Upper lobe of right lung (tissue), 1 donor: Measurements from ENCODE around the gene KBTBD13. TPM values are rescaled to one million over a fixed set of nuclear protein-coding genes. Genes with fewer than 3 reads are reported as not detected.

Experiments
- ATAC-seq: fragments of 200-7000 bp; cut with Tn5 transposase; one replicate; pipeline ENCODE4 v1.9.1; 2020; ENCODE audit warnings: mild to moderate bottlenecking, moderate library complexity
- DNase-seq: peaks from one replicate; pipeline ENCODE4 v3.0.0-alpha.2; 2020
- H3K27ac ChIP-seq: fragments of 200-600 bp; one replicate; pipeline ENCODE4 v1.8.0; 2022
- H3K27me3 ChIP-seq: fragments of 200-600 bp; one replicate; pipeline ENCODE4 v1.8.0; 2022; ENCODE audit warnings: mild to moderate bottlenecking
- H3K36me3 ChIP-seq: fragments of 200-600 bp; one replicate; pipeline ENCODE4 v1.8.0; 2022
- H3K4me1 ChIP-seq: fragments of 200-600 bp; one replicate; pipeline ENCODE4 v1.8.0; 2022
- H3K4me3 ChIP-seq: fragments of 200-600 bp; one replicate; pipeline ENCODE4 v1.8.0; 2022; ENCODE audit warnings: mild to moderate bottlenecking
- H3K9me3 ChIP-seq: fragments of 200-600 bp; one replicate; pipeline ENCODE4 v1.8.0; 2022
- intact Hi-C: fragments of 100-400 bp; cut with DNase I; formaldehyde crosslinking; loops from one replicate; pipeline ENCODE4 v1.11.0; 2022
- total RNA-seq: library from RNA; stranded (reverse); fragmentation: NEBNext Ultra II Directional; extraction: Animal tissue kit (Norgen Biotek cat#: 25700); gene quantifications from one replicate; pipeline ENCODE4 v1.2.1, GENCODE V29; 2021
- TF ChIP-seq, protein P1 (sequence below): fragments of 200-600 bp; IDR thresholded peaks from one replicate; pipeline ENCODE4 v1.8.0; 2022; ENCODE audit warnings: antibody characterized with exemption
- donor health status: DM: no; HTN: yes; CAD: no; lungs with severe emphysema.

The KBTBD13 gene
- total RNA-seq, 1 donor from 2014 or later, result not detected

DNA sequence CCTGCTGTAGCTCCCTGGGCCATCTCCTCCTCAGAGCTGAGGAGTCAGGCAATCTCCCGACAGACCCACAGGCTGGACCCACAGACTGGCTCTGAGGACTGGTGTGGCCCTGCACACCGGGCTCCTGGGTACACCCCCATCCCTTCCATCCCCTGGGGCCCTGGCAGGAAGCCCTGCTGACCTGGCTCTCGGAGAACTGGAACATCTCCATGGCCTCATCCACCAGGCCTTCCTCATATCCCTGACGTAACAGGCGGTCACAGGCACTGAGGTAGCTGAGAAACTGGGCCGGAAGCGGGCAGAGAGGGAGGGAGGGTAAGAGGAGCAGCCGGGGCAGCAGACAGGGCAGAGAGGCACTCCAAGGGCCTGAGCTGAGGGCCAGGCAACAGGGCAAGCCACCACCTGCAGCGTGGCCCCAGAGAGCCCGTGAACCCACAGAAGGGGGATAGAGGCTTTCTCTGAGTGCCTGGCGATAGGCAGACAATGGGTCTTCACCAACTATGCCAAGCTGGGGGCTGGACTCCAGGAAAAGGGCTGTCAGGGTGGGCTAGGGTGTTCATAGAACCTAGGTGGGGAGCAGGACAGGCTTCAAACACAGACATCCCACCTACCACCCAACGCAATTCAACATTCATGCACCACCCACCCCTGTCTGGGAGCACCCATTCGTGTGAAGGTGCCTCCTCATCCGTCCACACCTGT is 17.9 kb downstream of the KBTBD13 start:
- peaks cover 26% of the 10 kb centered on the region for H3K36me3 ChIP-seq
- no peak overlapping the region for H3K27ac ChIP-seq
- H3K9me3 ChIP-seq, result no peaks in the 10 kb centered on the region
- intact Hi-C loops, result no loop called here
- ATAC-seq, result peak; percentile 43
- TF ChIP-seq, protein P1, sequence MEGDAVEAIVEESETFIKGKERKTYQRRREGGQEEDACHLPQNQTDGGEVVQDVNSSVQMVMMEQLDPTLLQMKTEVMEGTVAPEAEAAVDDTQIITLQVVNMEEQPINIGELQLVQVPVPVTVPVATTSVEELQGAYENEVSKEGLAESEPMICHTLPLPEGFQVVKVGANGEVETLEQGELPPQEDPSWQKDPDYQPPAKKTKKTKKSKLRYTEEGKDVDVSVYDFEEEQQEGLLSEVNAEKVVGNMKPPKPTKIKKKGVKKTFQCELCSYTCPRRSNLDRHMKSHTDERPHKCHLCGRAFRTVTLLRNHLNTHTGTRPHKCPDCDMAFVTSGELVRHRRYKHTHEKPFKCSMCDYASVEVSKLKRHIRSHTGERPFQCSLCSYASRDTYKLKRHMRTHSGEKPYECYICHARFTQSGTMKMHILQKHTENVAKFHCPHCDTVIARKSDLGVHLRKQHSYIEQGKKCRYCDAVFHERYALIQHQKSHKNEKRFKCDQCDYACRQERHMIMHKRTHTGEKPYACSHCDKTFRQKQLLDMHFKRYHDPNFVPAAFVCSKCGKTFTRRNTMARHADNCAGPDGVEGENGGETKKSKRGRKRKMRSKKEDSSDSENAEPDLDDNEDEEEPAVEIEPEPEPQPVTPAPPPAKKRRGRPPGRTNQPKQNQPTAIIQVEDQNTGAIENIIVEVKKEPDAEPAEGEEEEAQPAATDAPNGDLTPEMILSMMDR, result no peak
- H3K4me3 ChIP-seq, result no peak overlapping the region
- no peaks in the 10 kb centered on the region for H3K27me3 ChIP-seq
- DNase-seq, result no peak
- no peaks in the 10 kb centered on the region for H3K4me1 ChIP-seq

DNA sequence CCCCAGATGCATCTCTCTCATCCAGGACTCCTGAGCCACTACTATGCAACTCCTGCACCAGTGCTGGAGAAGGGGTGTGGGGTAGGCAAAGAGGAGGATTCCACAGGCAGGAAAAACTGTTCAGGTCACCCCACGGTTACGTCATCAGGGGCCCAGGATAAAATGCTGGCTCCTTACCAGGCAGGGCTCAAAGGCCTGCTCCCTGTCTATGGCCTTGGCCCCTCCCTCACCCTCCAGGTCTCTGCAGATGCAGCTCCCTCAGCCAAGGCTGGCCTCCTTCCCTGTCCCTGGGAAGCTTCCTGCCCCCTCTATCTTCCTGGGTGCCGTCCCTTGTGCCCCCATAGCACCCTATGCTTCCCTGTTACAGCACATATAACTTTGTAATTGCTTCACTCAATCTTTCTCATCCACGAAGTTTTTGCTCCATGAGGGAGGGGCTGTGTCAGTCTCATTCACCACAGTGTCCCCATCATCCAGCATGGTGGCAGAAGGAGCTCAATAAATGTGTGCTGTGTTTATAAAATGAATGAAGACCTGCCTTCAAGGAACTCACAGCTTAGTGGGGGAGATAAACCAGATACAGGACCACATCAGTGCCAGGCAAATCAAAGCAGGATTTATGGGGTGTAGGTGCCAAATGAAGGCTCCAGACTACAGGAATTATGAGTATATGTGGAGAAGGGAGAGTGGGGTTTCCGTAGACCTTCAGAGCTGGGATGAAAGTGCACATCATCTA is 18.6 kb downstream of the KBTBD13 start:
- Histone ChIP-seq H3K4me1 (no peaks in the 10 kb centered on the region), H3K4me3 (no peak overlapping the region), H3K36me3 (peaks cover 31% of the 10 kb centered on the region), H3K9me3 (no peaks in the 10 kb centered on the region), H3K27me3 (no peaks in the 10 kb centered on the region), H3K27ac (no peak overlapping the region)
- TF ChIP-seq, protein P1, result no peak
- ATAC-seq (peak; percentile 5), DNase-seq (no peak)
- intact Hi-C loops, result no loop called here

DNA sequence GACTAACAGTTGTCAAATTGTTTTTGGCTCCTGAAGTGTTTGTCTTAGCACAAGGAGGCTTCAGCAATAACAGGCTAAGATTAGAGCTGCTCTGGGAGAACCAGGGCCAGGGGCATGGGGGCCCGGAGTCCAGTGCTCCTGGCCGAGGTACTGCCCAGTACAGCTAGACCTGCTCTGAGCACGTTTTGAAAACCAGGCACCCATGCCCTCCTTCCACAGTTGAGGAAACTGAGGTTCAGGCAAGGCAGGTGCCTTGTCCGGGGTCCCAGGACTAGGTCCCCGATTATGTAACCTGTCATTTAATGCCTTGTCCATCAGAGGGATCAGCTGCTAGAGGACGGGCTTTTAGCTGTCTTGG is 19.2 kb downstream of the KBTBD13 start:
- H3K4me3 ChIP-seq, result no peak overlapping the region
- peaks cover 34% of the 10 kb centered on the region for H3K36me3 ChIP-seq
- no peaks in the 10 kb centered on the region for H3K4me1 ChIP-seq
- H3K27ac ChIP-seq, result no peak overlapping the region
- no peak for ATAC-seq
- no peaks in the 10 kb centered on the region for H3K9me3 ChIP-seq
- TF ChIP-seq, protein P1, result no peak
- H3K27me3 ChIP-seq, result no peaks in the 10 kb centered on the region
- DNase-seq, result no peak
- intact Hi-C loops, result no loop called here

DNA sequence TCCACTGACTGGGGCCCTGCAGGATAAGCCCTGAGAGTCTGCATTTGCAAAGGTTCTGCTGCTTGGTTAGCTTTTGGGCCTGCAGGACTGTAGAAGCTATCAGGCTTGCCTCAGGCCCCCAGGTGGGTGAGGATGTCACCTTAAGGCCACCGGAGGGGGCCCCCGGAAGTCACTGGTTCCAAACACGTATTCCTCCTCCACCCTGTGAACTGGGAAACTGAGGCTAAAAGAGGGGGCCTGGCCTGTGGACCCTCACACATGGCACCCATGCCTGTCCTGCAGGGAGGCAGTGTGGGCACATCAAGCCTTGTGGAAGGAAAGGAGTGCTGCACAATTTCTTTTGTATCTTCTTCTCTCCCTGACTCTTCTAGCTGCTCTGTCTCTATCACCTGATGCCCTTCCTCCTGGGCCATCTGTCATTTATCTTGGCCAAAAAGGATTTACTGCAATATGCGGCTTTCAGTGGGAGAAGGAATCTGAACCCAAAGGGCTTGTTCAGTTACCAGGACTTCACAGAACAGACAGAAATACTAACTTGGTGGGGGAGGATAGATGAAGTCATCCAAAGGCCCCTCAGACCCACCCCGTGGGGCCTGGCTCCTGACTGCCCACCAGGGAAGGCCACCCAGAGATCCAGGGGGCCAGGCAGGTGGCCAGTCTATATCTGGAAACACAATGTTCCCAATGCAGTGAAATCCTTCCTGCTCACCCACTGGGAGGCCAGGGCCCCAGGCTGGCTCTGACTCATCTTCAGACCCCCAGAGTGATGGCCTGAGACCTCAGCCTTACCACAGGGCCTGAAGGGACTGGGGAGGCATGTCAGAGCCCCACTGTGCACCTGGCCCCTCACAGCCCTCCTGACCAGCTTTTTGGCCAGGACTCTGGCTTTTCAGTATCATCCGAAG is 20.2 kb downstream of the KBTBD13 start:
- Histone ChIP-seq H3K9me3 (no peaks in the 10 kb centered on the region), H3K4me1 (no peaks in the 10 kb centered on the region), H3K27me3 (no peaks in the 10 kb centered on the region), H3K4me3 (no peak overlapping the region), H3K36me3 (peaks cover 37% of the 10 kb centered on the region), H3K27ac (no peak overlapping the region)
- DNase-seq (no peak), ATAC-seq (no peak)
- intact Hi-C loops, result no loop called here
- TF ChIP-seq, protein P1, result no peak

DNA sequence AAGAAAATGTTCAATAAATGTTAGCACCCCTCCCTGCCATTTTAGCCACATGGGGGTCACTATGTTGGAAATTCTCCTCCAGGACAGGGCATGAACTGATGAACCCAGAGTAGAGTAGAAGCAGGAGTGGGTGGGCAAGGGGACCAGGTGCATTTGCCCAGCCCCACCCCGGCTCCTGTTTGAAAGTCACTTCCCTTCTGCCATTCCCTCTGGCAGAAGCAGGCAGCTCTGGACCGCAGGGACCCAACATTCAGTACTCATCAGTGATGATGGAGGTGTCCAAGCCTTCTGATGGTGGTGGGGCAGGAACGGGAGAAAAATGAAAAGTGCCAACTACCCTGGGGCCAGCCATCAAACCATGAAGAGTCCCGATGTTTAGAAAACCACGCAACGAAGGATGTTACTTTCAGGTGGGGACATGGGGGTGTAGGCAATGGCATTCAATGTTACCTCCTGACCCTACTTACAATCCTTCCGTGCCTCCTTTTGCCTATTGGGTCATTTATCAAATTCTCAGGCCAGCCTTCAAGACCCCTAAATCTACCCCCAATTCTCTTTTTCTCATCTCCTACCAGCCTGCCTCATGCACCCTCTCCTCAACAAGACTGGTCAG is 21.2 kb downstream of the KBTBD13 start:
- DNase-seq (no peak), ATAC-seq (no peak)
- intact Hi-C loops, result no loop called here
- TF ChIP-seq, protein P1, result no peak
- Histone ChIP-seq H3K27ac (no peak overlapping the region), H3K4me1 (no peaks in the 10 kb centered on the region), H3K9me3 (no peaks in the 10 kb centered on the region), H3K36me3 (peaks cover 37% of the 10 kb centered on the region), H3K4me3 (no peak overlapping the region), H3K27me3 (no peaks in the 10 kb centered on the region)
